Measurements from ENCODE around the gene PRRC2B. TPM values are rescaled to one million over a fixed set of nuclear protein-coding genes. Genes with fewer than 3 reads are reported as not detected.

The PRRC2B gene
- total and polyA plus RNA-seq, 2 of the 8 experiments (the other 6 are each of a cell fraction or from before 2014, with no cell fraction given) = 37.3 to 249 TPM

GRCh38 chr9:131394464-131395156 lies 724 bp downstream of the PRRC2B start (continued):
- TF ChIP-seq CHD7 (IDR thresholded peaks at IDR 0.05; ENCODE audit: insufficient replicate concordance, low read length) (no peak), E2F6 (IDR thresholded peaks at IDR 0.05) (no peak), JUN (IDR thresholded peaks at IDR 0.05; ENCODE audit: low read depth, low read length) (no peak), PHF8 (conservative IDR thresholded peaks at IDR 0.05; ENCODE audit: low read depth, low read length) (peak; percentile 41; the same call in 1 of the 2 replicates), SP1 (IDR thresholded peaks at IDR 0.05; ENCODE audit: low read depth, low read length) (no peak), RBBP5 (IDR thresholded peaks at IDR 0.05; ENCODE audit: borderline replicate concordance, low read depth, low read length) (no peak)
- TF ChIP-seq, protein P1, sequence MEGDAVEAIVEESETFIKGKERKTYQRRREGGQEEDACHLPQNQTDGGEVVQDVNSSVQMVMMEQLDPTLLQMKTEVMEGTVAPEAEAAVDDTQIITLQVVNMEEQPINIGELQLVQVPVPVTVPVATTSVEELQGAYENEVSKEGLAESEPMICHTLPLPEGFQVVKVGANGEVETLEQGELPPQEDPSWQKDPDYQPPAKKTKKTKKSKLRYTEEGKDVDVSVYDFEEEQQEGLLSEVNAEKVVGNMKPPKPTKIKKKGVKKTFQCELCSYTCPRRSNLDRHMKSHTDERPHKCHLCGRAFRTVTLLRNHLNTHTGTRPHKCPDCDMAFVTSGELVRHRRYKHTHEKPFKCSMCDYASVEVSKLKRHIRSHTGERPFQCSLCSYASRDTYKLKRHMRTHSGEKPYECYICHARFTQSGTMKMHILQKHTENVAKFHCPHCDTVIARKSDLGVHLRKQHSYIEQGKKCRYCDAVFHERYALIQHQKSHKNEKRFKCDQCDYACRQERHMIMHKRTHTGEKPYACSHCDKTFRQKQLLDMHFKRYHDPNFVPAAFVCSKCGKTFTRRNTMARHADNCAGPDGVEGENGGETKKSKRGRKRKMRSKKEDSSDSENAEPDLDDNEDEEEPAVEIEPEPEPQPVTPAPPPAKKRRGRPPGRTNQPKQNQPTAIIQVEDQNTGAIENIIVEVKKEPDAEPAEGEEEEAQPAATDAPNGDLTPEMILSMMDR (IDR thresholded peaks at IDR 0.05; ENCODE audit: control extremely low read depth in 1 of 3, insufficient read depth in 1 of 3, low read depth in 1 of 3, low read length in 3 of 3) = no peak

All from H1 (cell line).